Mammary epithelial cell (primary cell): Measurements from ENCODE around the gene CDH4.

Source experiments
- CTCF ChIP-seq, 2 donors: IDR thresholded peaks in 1 of 2; conservative IDR thresholded peaks in 1 of 2; 2 replicates each; pipeline ENCODE4 v1.5.1; 2011 to 2012; ENCODE audit warnings: inconsistent platforms in 2 of 2, low read length in 2 of 2, mild to moderate bottlenecking in 2 of 2, control low read depth in 1 of 2, low read depth in 1 of 2; ENCODE audit not compliant: insufficient read depth in 1 of 2; ENCODE audit errors: extremely low read depth in 1 of 2
- EZH2 ChIP-seq: IDR thresholded peaks from 2 replicates; pipeline ENCODE4 v1.6.1; 2012; ENCODE audit warnings: low read length, inconsistent platforms, borderline replicate concordance

GRCh38 chr20:61611401-61612180 lies 359.5 kb downstream of the CDH4 start:
- TF ChIP-seq CTCF (conservative IDR thresholded peaks at IDR 0.05 in 1 of 2, IDR thresholded peaks at IDR 0.05 in 1 of 2; ENCODE audit: extremely low read depth in 1 of 2, insufficient read depth in 1 of 2, low read depth in 1 of 2, low read length in 2 of 2) = no peak
- TF ChIP-seq EZH2 = no peak
